HepG2 (cell line): ENCODE measurements around the gene ZSCAN21. TPM values are rescaled to one million over a fixed set of nuclear protein-coding genes. Genes with fewer than 3 reads are reported as not detected.

ENCODE experiments used
- ARID2 ChIP-seq: sonication (generic); formaldehyde crosslinking; IDR thresholded peaks from 2 replicates; pipeline ENCODE4 v1.8.1; 2022; ENCODE audit warnings: mild to moderate bottlenecking, missing genetic modification reagents, borderline replicate concordance
- ARNTL ChIP-seq: sonication (generic); formaldehyde crosslinking; IDR thresholded peaks from 2 replicates; pipeline ENCODE4 v1.4.0; 2020; ENCODE audit warnings: mild to moderate bottlenecking, missing genetic modification reagents
- DPF2 ChIP-seq: sonication (generic); formaldehyde crosslinking; IDR thresholded peaks from 2 replicates; pipeline ENCODE4 v1.4.0; 2020; ENCODE audit warnings: mild to moderate bottlenecking, low read depth, missing genetic modification reagents, borderline replicate concordance
- KDM1A ChIP-seq: IDR thresholded peaks from 2 replicates; pipeline ENCODE4 v1.6.1; 2016; ENCODE audit warnings: missing compliant biosample characterization
- MED8 ChIP-seq: sonication (generic); formaldehyde crosslinking; IDR thresholded peaks from 2 replicates; pipeline ENCODE4 v1.8.1; 2023; ENCODE audit warnings: mild to moderate bottlenecking, missing genetic modification reagents; ENCODE audit not compliant: insufficient replicate concordance
- NCOA2 ChIP-seq: sonication (generic); formaldehyde crosslinking; IDR thresholded peaks from 2 replicates; pipeline ENCODE4 v1.8.0; 2022; ENCODE audit warnings: inconsistent platforms
- TBX2 ChIP-seq: sonication (generic); formaldehyde crosslinking; IDR thresholded peaks from 2 replicates; pipeline ENCODE4 v1.5.0; 2020; ENCODE audit warnings: missing genetic modification reagents, mild to moderate bottlenecking, borderline replicate concordance
- ZEB1 ChIP-seq: IDR thresholded peaks from 2 replicates; pipeline ENCODE4 v1.6.1; 2012; ENCODE audit warnings: mild to moderate bottlenecking, low read depth, inconsistent platforms; ENCODE audit not compliant: insufficient replicate concordance
- ZNF253 ChIP-seq: sonication (generic); formaldehyde crosslinking; IDR thresholded peaks from 2 replicates; pipeline ENCODE4 v1.8.0; 2022; ENCODE audit warnings: mild to moderate bottlenecking, missing genetic modification reagents, borderline replicate concordance
- ZNF274 ChIP-seq: sonication (generic); formaldehyde crosslinking; IDR thresholded peaks from 2 replicates; pipeline ENCODE4 v1.5.1; 2020; ENCODE audit warnings: mild to moderate bottlenecking, missing genetic modification reagents
- ZNF549 ChIP-seq: sonication (generic); formaldehyde crosslinking; IDR thresholded peaks from 2 replicates; pipeline ENCODE4 v1.5.0; 2020; ENCODE audit warnings: missing genetic modification reagents
- ZNF883 ChIP-seq: sonication (generic); formaldehyde crosslinking; IDR thresholded peaks from 2 replicates; pipeline ENCODE4 v1.5.1; 2020; ENCODE audit warnings: mild to moderate bottlenecking, missing genetic modification reagents; ENCODE audit errors: not compliant biosample characterization
- polyA plus RNA-seq, 8 experiments: library from polyadenylated mRNA; depleted of rRNA in 3 of 8; stranded (reverse) in 7 of 8; unstranded in 1 of 8; fragments of >200 nt; fragmentation: Illumina TruSeq in 4 of 8; extraction: Trizol in 4 of 8; gene quantifications; 2 replicates each; pipeline versions ENCODE4 v1.2.1 to v1.2.3, GENCODE V29; 2011 to 2016; ENCODE audit warnings: low read depth in 4 of 8, missing spikeins in 1 of 8, mixed read lengths in 1 of 8; ENCODE audit not compliant: insufficient read depth in 1 of 8
- total RNA-seq, 5 experiments: library from RNA; depleted of rRNA; stranded (reverse); fragments of >200 nt; fragmentation: Illumina TruSeq; extraction: Trizol; gene quantifications; 2 replicates each; pipeline ENCODE4 v1.2.3, GENCODE V29; 2016; ENCODE audit warnings: low read depth in 1 of 5
- TF ChIP-seq, protein P1 (sequence below), 2 experiments: IDR thresholded peaks; 2 replicates each; pipeline ENCODE4 v1.6.1; 2011 to 2012; ENCODE audit warnings: low read length in 2 of 2, borderline replicate concordance in 1 of 2, low read depth in 1 of 2, mild to moderate bottlenecking in 1 of 2, moderate library complexity in 1 of 2
- TF ChIP-seq, protein P2 (sequence below): sonication (generic); formaldehyde crosslinking; IDR thresholded peaks from 2 replicates; pipeline ENCODE4 v1.8.1; 2023; ENCODE audit warnings: mild to moderate bottlenecking, inconsistent platforms, moderate library complexity, missing genetic modification reagents, borderline replicate concordance
- TF ChIP-seq, protein P3 (sequence below): sonication (generic); formaldehyde crosslinking; IDR thresholded peaks from 2 replicates; pipeline ENCODE4 v1.9.0; 2022; ENCODE audit warnings: missing genetic modification reagents, mild to moderate bottlenecking, borderline replicate concordance
- TF ChIP-seq, protein P4 (sequence below): sonication (generic); formaldehyde crosslinking; IDR thresholded peaks from 2 replicates; pipeline ENCODE4 v1.5.0; 2020; ENCODE audit warnings: missing genetic modification reagents
- TF ChIP-seq, protein P5 (sequence below): IDR thresholded peaks from 2 replicates; pipeline ENCODE4 v1.6.1; 2012; ENCODE audit warnings: inconsistent platforms
- TF ChIP-seq, protein P6 (sequence below): sonication (generic); formaldehyde crosslinking; IDR thresholded peaks from 2 replicates; pipeline ENCODE4 v1.8.1; 2023; ENCODE audit warnings: missing genetic modification reagents, inconsistent platforms, borderline replicate concordance

The ZSCAN21 gene
- total and polyA plus RNA-seq, 2 of the 13 experiments (the other 11 are each of a cell fraction or from before 2014, with no cell fraction given) = 7.0 to 10.0 TPM

DNA sequence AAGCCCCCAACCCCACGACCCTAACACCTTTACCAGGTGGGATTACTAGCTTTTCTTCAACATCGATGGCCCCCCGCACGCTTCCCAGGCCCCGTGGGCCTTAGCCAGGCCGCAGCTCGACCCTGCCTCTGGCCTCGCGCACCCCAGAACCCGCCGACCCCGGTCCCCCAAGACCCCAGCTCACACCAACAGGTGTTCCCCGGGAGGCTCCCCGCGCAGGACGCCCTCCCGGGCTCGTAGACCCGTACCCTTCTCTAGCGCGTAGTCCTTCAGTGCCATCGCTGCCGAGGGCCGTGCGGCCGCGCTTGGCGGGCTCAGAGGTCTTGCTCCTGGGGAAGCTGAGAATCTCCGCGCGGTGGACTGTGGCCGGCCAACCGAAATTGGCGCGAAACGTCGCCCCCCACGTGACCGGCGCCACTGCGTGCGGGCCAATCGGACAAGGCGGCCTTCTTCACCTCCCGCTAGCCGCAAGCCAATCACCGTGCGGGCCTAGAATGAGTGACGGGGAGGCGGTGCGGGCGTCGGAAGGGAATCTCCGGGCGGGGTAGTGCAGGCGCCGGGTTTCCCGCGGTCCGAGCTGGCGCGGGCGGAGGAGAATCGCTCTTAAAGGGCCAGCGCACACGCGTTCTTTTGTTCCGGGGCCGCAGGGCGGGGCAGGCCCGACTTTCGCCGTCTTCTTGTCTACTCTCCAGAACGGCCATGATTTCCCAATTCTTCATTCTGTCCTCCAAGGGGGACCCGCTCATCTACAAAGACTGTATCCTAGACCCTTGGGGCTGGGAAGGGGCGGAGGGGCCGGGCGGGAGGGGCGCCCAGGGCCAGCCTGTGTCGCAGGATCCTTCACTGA is 51.7 kb downstream of the ZSCAN21 start, which contains the start of the genes AP4M1 and MCM7 (continued):
- TF ChIP-seq NCOA2 (no peak), ARNTL (0 out of 2 replicates have a peak, but pooled peaks have one; percentile 18), ARID2 (CRISPR knock-in tag) (peak; percentile 84; the same call in 1 of the 2 replicates), ZNF274 (CRISPR knock-in tag) (peak; percentile 81), KDM1A (no peak), MED8 (CRISPR knock-in tag) (peak; percentile 21), ZNF883 (peak; percentile 72), ZEB1 (no peak), ZNF549 (CRISPR knock-in tag) (no peak), TBX2 (CRISPR knock-in tag) (no peak; the same call in 1 of the 2 replicates), ZNF253 (CRISPR knock-in tag) (peak; percentile 45; the same call in 1 of the 2 replicates), DPF2 (CRISPR knock-in tag) (no peak)
- TF ChIP-seq, protein P1, sequence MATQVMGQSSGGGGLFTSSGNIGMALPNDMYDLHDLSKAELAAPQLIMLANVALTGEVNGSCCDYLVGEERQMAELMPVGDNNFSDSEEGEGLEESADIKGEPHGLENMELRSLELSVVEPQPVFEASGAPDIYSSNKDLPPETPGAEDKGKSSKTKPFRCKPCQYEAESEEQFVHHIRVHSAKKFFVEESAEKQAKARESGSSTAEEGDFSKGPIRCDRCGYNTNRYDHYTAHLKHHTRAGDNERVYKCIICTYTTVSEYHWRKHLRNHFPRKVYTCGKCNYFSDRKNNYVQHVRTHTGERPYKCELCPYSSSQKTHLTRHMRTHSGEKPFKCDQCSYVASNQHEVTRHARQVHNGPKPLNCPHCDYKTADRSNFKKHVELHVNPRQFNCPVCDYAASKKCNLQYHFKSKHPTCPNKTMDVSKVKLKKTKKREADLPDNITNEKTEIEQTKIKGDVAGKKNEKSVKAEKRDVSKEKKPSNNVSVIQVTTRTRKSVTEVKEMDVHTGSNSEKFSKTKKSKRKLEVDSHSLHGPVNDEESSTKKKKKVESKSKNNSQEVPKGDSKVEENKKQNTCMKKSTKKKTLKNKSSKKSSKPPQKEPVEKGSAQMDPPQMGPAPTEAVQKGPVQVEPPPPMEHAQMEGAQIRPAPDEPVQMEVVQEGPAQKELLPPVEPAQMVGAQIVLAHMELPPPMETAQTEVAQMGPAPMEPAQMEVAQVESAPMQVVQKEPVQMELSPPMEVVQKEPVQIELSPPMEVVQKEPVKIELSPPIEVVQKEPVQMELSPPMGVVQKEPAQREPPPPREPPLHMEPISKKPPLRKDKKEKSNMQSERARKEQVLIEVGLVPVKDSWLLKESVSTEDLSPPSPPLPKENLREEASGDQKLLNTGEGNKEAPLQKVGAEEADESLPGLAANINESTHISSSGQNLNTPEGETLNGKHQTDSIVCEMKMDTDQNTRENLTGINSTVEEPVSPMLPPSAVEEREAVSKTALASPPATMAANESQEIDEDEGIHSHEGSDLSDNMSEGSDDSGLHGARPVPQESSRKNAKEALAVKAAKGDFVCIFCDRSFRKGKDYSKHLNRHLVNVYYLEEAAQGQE (IDR thresholded peaks at IDR 0.05; ENCODE audit: borderline replicate concordance in 1 of 2, low read depth in 1 of 2, low read length in 2 of 2) = 0 out of 4 replicates have a peak, but pooled peaks of 1 of the 2 experiments have one; percentile 1
- TF ChIP-seq, protein P2, sequence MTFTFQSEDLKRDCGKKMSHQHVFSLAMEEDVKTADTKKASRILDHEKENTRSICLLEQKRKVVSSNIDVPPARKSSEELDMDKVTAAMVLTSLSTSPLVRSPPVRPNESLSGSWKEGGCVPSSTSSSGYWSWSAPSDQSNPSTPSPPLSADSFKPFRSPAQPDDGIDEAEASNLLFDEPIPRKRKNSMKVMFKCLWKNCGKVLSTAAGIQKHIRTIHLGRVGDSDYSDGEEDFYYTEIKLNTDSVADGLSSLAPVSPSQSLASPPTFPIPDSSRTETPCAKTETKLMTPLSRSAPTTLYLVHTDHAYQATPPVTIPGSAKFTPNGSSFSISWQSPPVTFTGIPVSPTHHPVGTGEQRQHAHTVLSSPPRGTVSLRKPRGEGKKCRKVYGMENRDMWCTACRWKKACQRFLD = no peak; the same call in 1 of the 2 replicates
- TF ChIP-seq, protein P3, sequence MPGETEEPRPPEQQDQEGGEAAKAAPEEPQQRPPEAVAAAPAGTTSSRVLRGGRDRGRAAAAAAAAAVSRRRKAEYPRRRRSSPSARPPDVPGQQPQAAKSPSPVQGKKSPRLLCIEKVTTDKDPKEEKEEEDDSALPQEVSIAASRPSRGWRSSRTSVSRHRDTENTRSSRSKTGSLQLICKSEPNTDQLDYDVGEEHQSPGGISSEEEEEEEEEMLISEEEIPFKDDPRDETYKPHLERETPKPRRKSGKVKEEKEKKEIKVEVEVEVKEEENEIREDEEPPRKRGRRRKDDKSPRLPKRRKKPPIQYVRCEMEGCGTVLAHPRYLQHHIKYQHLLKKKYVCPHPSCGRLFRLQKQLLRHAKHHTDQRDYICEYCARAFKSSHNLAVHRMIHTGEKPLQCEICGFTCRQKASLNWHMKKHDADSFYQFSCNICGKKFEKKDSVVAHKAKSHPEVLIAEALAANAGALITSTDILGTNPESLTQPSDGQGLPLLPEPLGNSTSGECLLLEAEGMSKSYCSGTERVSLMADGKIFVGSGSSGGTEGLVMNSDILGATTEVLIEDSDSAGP (CRISPR knock-in tag) = peak; percentile 100
- TF ChIP-seq, protein P4, sequence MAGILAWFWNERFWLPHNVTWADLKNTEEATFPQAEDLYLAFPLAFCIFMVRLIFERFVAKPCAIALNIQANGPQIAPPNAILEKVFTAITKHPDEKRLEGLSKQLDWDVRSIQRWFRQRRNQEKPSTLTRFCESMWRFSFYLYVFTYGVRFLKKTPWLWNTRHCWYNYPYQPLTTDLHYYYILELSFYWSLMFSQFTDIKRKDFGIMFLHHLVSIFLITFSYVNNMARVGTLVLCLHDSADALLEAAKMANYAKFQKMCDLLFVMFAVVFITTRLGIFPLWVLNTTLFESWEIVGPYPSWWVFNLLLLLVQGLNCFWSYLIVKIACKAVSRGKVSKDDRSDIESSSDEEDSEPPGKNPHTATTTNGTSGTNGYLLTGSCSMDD (CRISPR knock-in tag) = no peak
- TF ChIP-seq, protein P5, sequence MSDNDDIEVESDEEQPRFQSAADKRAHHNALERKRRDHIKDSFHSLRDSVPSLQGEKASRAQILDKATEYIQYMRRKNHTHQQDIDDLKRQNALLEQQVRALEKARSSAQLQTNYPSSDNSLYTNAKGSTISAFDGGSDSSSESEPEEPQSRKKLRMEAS = peak; percentile 85
- TF ChIP-seq, protein P6, sequence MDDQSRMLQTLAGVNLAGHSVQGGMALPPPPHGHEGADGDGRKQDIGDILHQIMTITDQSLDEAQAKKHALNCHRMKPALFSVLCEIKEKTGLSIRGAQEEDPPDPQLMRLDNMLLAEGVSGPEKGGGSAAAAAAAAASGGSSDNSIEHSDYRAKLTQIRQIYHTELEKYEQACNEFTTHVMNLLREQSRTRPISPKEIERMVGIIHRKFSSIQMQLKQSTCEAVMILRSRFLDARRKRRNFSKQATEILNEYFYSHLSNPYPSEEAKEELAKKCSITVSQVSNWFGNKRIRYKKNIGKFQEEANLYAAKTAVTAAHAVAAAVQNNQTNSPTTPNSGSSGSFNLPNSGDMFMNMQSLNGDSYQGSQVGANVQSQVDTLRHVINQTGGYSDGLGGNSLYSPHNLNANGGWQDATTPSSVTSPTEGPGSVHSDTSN (CRISPR knock-in tag) = peak; percentile 75; the same call in 1 of the 2 replicates
